Measurements from ENCODE around the gene RRM1. TPM values are rescaled to one million over a fixed set of nuclear protein-coding genes. Genes with fewer than 3 reads are reported as not detected.

Gene RRM1
- total RNA-seq, 1 experiment from 2014 or later = 184 TPM

DNA sequence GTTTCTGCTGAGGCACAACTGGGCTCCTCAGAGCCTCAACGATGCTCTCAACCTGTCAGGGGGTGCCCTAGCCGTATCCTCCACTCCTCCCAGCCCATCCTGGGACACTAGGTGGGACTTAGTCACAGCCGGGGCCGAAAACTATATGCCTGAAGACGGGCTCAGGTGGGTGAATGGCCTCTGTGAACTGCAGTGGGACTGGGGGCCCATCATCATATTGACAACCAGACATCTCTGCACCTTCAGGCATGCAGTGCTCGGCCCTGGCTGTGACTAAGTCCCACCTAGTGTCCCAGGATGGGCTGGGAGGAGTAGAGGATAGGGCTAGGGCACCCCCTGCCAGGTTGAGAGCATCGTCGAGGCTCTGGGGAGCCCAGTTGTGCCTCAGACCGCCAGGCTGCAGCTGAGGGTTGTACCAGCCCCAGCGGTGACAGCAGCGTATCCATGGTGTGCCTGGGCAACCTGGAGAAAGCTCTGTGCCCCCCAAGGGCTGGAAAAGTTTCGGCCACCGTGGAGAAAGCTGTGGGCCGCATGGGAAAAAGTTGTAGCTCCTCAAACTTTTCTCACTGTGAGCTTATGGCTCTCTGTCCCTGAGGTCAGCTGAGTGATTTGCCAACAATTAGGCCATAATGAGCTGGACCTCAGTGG is 88.9 kb downstream of the RRM1 start:
- Histone ChIP-seq H3K27ac (ENCODE audit: low read depth, low read length, poor library complexity, severe bottlenecking) (no peak overlapping the region), H3K4me3 (ENCODE audit: low read depth, low read length, poor library complexity, severe bottlenecking) (no peak overlapping the region), H3K36me3 (ENCODE audit: insufficient read depth, low read length, poor library complexity, severe bottlenecking) (no peaks in the 10 kb centered on the region), H3K9me3 (ENCODE audit: low read depth, low read length, poor library complexity, severe bottlenecking) (no peaks in the 10 kb centered on the region), H3K4me1 (ENCODE audit: insufficient read depth, low read length, poor library complexity, severe bottlenecking) (no peaks in the 10 kb centered on the region), H3K27me3 (replicated peaks; ENCODE audit: insufficient read depth, low read depth, low read length, poor library complexity) (no peaks in the 10 kb centered on the region)
- no peak for DNase-seq (ENCODE audit: low spot score)
- intact Hi-C loops (cut with micrococcal nuclease; ENCODE audit: unreplicated experiment) = loop anchor here (10.0 kb wide), 1 partner anchor 451 kb away; the partner anchor contains the start of gene OR51D1
- TF ChIP-seq EZH2 (IDR thresholded peaks at IDR 0.05; ENCODE audit: borderline replicate concordance, low read depth, low read length, poor library complexity, severe bottlenecking) (no peak), CTCF (conservative IDR thresholded peaks at IDR 0.05; ENCODE audit: low read depth, low read length) (no peak)
- BruUV-seq (replicated peaks) = no TSS peak
- ChIA-PET CTCF (no interaction called here), POLR2A (ENCODE audit: low non-redundant PET) (no interaction called here)

- no peak overlapping the region for H3K27ac ChIP-seq (ENCODE audit: low read depth, low read length, poor library complexity, severe bottlenecking)
- intact Hi-C loops (cut with micrococcal nuclease; ENCODE audit: unreplicated experiment) = loop anchor here (10.0 kb wide), 1 partner anchor 450 kb away; the partner anchor contains the start of gene OR51D1
- H3K36me3 ChIP-seq (ENCODE audit: insufficient read depth, low read length, poor library complexity, severe bottlenecking) = no peaks in the 10 kb centered on the region
- H3K4me3 ChIP-seq (ENCODE audit: low read depth, low read length, poor library complexity, severe bottlenecking) = no peak overlapping the region
- H3K27me3 ChIP-seq (replicated peaks; ENCODE audit: insufficient read depth, low read depth, low read length, poor library complexity) = no peaks in the 10 kb centered on the region
- ChIA-PET POLR2A (ENCODE audit: low non-redundant PET) (no interaction called here), CTCF (interaction anchor here (0.8 kb wide), 1 partner anchor 309 kb away, joined by 3 read pairs; no protein-coding TSS in a partner anchor)
- H3K4me1 ChIP-seq (ENCODE audit: insufficient read depth, low read length, poor library complexity, severe bottlenecking) = no peaks in the 10 kb centered on the region
- no peaks in the 10 kb centered on the region for H3K9me3 ChIP-seq (ENCODE audit: low read depth, low read length, poor library complexity, severe bottlenecking)
- TF ChIP-seq EZH2 (IDR thresholded peaks at IDR 0.05; ENCODE audit: borderline replicate concordance, low read depth, low read length, poor library complexity, severe bottlenecking) = no peak
- no peak for TF ChIP-seq CTCF (conservative IDR thresholded peaks at IDR 0.05; ENCODE audit: low read depth, low read length)
- BruUV-seq (replicated peaks) = no TSS peak
- DNase-seq (ENCODE audit: low spot score) = no peak
These were observed 89.7 kb downstream of the RRM1 start for GRCh38 chr11:4184163-4184916.

- H3K4me3 ChIP-seq (ENCODE audit: low read depth, low read length, poor library complexity, severe bottlenecking) = no peak overlapping the region
- TF ChIP-seq EZH2 (IDR thresholded peaks at IDR 0.05; ENCODE audit: borderline replicate concordance, low read depth, low read length, poor library complexity, severe bottlenecking) = no peak
- no peak for TF ChIP-seq CTCF (conservative IDR thresholded peaks at IDR 0.05; ENCODE audit: low read depth, low read length)
- H3K9me3 ChIP-seq (ENCODE audit: low read depth, low read length, poor library complexity, severe bottlenecking) = no peaks in the 10 kb centered on the region
- intact Hi-C loops (cut with micrococcal nuclease; ENCODE audit: unreplicated experiment) = loop anchor here (5.0 to 10.0 kb wide), 2 partner anchors 449 to 817 kb away; partner anchors contain the start of gene OR51D1
- no TSS peak for BruUV-seq (replicated peaks)
- CTCF ChIA-PET = no interaction called here
- H3K4me1 ChIP-seq (ENCODE audit: insufficient read depth, low read length, poor library complexity, severe bottlenecking) = no peaks in the 10 kb centered on the region
- H3K27me3 ChIP-seq (replicated peaks; ENCODE audit: insufficient read depth, low read depth, low read length, poor library complexity) = no peaks in the 10 kb centered on the region
- POLR2A ChIA-PET (ENCODE audit: low non-redundant PET) = no interaction called here
- H3K27ac ChIP-seq (ENCODE audit: low read depth, low read length, poor library complexity, severe bottlenecking) = no peak overlapping the region
- no peak for DNase-seq (ENCODE audit: low spot score)
- H3K36me3 ChIP-seq (ENCODE audit: insufficient read depth, low read length, poor library complexity, severe bottlenecking) = no peaks in the 10 kb centered on the region
These were observed 91.0 kb downstream of the RRM1 start for GRCh38 chr11:4185561-4185960.

Measured in A673 (cell line).